ENCODE data around the gene RAB36. TPM values are rescaled to one million over a fixed set of nuclear protein-coding genes. Genes with fewer than 3 reads are reported as not detected.

Gene RAB36
- polyA plus RNA-seq, 3 donors, result 0.37 to 0.78 (median 0.49) TPM

GRCh38 chr22:23161029-23161428 lies 15.8 kb downstream of the RAB36 start:
- no peaks in the 10 kb centered on the region for H3K79me2 ChIP-seq (ENCODE audit: insufficient read depth, low read length)
- no peak for TF ChIP-seq CTCF (IDR thresholded peaks at IDR 0.05)
- H3K27me3 Mint-ChIP-seq (ENCODE audit: low read depth in 3 of 3), result peaks cover 0 to 7% (median 1%) of the 10 kb centered on the region in 3 donors
- H3K4me2 ChIP-seq (replicated peaks; ENCODE audit: extremely low read depth, low read length, poor library complexity, severe bottlenecking), result no peak overlapping the region
- intact Hi-C loops (cut with micrococcal nuclease), result no loop called here
- peaks cover 0 to 4% (median 2%) of the 10 kb centered on the region in 7 donors for H3K9me3 Mint-ChIP-seq
- H4K20me1 ChIP-seq (ENCODE audit: insufficient read depth, low read length), result no peaks in the 10 kb centered on the region
- H3K9ac ChIP-seq (ENCODE audit: insufficient read depth, low read length, poor library complexity, severe bottlenecking), result no peak overlapping the region
- H3K4me1 Mint-ChIP-seq, result peaks cover 17% of the 10 kb centered on the region
- WGBS (ENCODE audit: insufficient coverage), result 92% methylated on average over 4 of the region's 4 CpGs
- no peak overlapping the region for H2AFZ ChIP-seq (ENCODE audit: insufficient read depth, low read depth, low read length, poor library complexity, severe bottlenecking)
- H3K27ac Mint-ChIP-seq, result peak overlapping the region in 2 of 7 donors; percentile 6 to 52
- no peak overlapping the region for H3K4me3 ChIP-seq (replicated peaks in 1 of 3; ENCODE audit: low read depth in 2 of 3, low read length in 3 of 3)
- H3K4me3 Mint-ChIP-seq, result no peak overlapping the region
- no peaks in the 10 kb centered on the region for H3K36me3 ChIP-seq (replicated peaks in 1 of 2; ENCODE audit: control insufficient read depth in 1 of 2, insufficient read depth in 2 of 2, low read length in 2 of 2)
- H3K27me3 ChIP-seq (ENCODE audit: control insufficient read depth in 2 of 2, insufficient read depth in 2 of 2, low read length in 2 of 2), result no peaks in the 10 kb centered on the region
- peaks cover 20 to 23% of the 10 kb centered on the region in 2 donors for H3K4me1 ChIP-seq (ENCODE audit: control insufficient read depth in 1 of 2, insufficient read depth in 2 of 2, low read length in 2 of 2)
- no peak for DNase-seq
- H3K9me3 ChIP-seq (replicated peaks in 1 of 2; ENCODE audit: control insufficient read depth in 1 of 2, insufficient read depth in 1 of 2, low read length in 2 of 2), result no peaks in the 10 kb centered on the region
- no peak overlapping the region for H3K27ac ChIP-seq (ENCODE audit: low read depth in 1 of 2, low read length in 2 of 2)
- no peaks in the 10 kb centered on the region for H3K36me3 Mint-ChIP-seq

- Histone ChIP-seq H3K27me3 (ENCODE audit: control insufficient read depth in 2 of 2, insufficient read depth in 2 of 2, low read length in 2 of 2) (no peaks in the 10 kb centered on the region), H3K4me3 (replicated peaks in 1 of 3; ENCODE audit: low read depth in 2 of 3, low read length in 3 of 3) (no peak overlapping the region), H2AFZ (ENCODE audit: insufficient read depth, low read depth, low read length, poor library complexity, severe bottlenecking) (no peak overlapping the region), H3K79me2 (ENCODE audit: insufficient read depth, low read length) (no peaks in the 10 kb centered on the region), H3K4me2 (replicated peaks; ENCODE audit: extremely low read depth, low read length, poor library complexity, severe bottlenecking) (no peak overlapping the region), H4K20me1 (ENCODE audit: insufficient read depth, low read length) (no peaks in the 10 kb centered on the region), H3K36me3 (replicated peaks in 1 of 2; ENCODE audit: control insufficient read depth in 1 of 2, insufficient read depth in 2 of 2, low read length in 2 of 2) (no peaks in the 10 kb centered on the region), H3K9ac (ENCODE audit: insufficient read depth, low read length, poor library complexity, severe bottlenecking) (no peak overlapping the region), H3K9me3 (replicated peaks in 1 of 2; ENCODE audit: control insufficient read depth in 1 of 2, insufficient read depth in 1 of 2, low read length in 2 of 2) (no peaks in the 10 kb centered on the region), H3K4me1 (ENCODE audit: control insufficient read depth in 1 of 2, insufficient read depth in 2 of 2, low read length in 2 of 2) (peaks cover 18 to 20% of the 10 kb centered on the region in 2 donors), H3K27ac (ENCODE audit: low read depth in 1 of 2, low read length in 2 of 2) (no peak overlapping the region)
- H3K27me3 Mint-ChIP-seq (ENCODE audit: low read depth in 3 of 3), result peaks cover 0 to 7% (median 0%) of the 10 kb centered on the region in 3 donors
- H3K4me3 Mint-ChIP-seq, result no peak overlapping the region
- no peak for TF ChIP-seq CTCF (IDR thresholded peaks at IDR 0.05)
- H3K9me3 Mint-ChIP-seq, result peaks cover 0 to 4% (median 2%) of the 10 kb centered on the region in 7 donors
- WGBS (ENCODE audit: insufficient coverage), result 98% methylated on average over 13 of the region's 13 CpGs
- peaks cover 17% of the 10 kb centered on the region for H3K4me1 Mint-ChIP-seq
- intact Hi-C loops (cut with micrococcal nuclease), result no loop called here
- no peaks in the 10 kb centered on the region for H3K36me3 Mint-ChIP-seq
- no peak for DNase-seq
- H3K27ac Mint-ChIP-seq, result peak overlapping the region in 1 of 7 donors; percentile 41
Observed at GRCh38 chr22:23161574-23161973, 16.3 kb downstream of the RAB36 start.
